Ammon's horn (tissue), 1 donor: ENCODE results near the gene SIK3.
A peak's percentile ranks its signal among the peaks of the same experiment; 100 is the strongest.
"Not testable (repeated sequence)": the region's sequence is repeated elsewhere in the genome, so short reads cannot be mapped to it uniquely, and the experiment has no call there.

ENCODE experiments used
- DNase-seq: peaks from one replicate; pipeline ENCODE4 v3.0.0-alpha.2; 2016; ENCODE audit warnings: low spot score

Gene SIK3

DNA sequence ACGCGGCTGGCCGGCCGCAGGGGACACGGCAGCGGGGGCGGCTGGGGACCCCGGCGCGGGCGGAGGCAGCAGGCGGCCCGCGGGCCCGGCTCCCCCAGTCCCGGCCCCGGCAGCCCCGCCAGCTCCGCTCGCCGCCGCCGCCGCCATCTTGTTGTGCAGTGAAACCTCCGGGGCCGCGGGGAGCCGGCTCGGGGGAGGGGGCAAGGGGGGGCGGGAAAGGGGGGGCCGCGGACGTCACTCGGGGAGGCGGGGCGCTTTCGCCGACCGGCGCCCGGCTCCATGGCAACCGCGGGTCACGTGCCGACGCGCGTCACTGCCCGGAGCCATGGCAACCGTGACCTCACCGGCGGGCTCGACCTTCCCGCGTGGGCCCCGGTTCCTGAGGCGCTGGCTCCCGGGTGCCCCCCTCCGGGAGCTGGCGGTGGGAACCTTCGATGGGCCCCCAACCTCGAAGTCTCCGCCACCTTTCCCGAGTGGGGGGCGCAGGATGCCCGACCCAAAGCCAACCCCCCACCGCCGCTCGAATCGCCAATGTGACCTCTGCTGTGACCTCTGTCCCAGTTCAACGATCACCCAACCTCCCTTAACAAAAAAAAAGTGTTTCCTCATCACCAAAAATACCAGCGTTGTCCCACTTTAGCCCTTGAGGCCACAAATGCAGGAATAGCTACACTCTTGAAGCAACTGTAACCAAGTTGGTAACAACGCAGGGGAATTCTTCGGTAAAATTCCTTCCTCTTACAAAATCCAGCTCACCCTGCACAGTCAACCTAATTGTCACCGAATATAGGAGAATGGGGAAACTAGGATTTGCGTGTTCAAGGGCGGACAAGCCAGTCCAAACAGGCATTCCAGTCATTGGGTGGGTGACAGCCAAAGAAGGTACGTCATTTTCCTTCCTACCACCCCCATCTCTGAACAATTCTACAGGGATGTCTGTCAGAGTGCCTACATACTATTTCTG lies at the start of gene SIK3:
Gene SIK3 (minus strand): TSS at position 160 of the 964 bp plus-strand sequence. CDS start 13 bp downstream, at position 147.
- peak; percentile 97 for DNase-seq

DNA sequence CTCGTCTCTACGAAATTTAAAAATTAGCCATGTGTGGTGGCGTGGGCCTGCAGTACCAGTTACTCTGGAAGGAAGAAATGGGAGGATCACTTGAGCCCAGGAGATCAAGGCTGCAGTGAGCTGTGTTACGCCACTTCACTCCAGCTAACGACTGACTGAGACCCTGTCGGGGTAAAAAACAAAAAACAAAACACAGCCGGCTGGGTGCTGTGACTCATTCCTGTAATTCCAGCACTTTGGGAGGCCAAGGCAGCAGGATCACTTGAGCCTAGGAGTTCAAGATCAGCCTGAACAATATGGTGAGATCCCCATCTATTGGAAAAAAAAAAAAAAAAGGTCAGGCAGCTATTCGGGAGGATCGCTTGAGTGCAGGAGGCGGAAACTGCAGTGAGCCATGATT lies 48.3 kb upstream of the SIK3 start:
- DNase-seq, result no peak

DNA sequence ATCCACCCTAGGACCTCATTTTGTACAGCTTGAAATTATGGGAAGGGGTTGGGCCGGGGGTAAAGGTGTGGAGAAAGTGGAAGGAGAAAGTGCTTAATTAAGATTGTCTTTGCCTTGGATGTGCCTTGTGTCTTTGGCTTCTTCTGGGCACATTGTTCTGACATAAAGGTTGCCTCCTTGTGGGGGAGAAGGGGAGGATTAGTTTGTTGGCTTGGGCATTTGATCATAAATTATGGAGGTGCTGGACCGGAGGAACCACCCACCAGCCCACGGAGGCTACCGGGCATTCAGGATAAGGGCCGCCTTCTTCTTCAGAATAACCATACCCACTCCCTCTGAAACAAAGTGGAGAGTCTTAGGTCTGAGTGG lies 47.1 kb upstream of the SIK3 start:
- DNase-seq, result no peak

DNA sequence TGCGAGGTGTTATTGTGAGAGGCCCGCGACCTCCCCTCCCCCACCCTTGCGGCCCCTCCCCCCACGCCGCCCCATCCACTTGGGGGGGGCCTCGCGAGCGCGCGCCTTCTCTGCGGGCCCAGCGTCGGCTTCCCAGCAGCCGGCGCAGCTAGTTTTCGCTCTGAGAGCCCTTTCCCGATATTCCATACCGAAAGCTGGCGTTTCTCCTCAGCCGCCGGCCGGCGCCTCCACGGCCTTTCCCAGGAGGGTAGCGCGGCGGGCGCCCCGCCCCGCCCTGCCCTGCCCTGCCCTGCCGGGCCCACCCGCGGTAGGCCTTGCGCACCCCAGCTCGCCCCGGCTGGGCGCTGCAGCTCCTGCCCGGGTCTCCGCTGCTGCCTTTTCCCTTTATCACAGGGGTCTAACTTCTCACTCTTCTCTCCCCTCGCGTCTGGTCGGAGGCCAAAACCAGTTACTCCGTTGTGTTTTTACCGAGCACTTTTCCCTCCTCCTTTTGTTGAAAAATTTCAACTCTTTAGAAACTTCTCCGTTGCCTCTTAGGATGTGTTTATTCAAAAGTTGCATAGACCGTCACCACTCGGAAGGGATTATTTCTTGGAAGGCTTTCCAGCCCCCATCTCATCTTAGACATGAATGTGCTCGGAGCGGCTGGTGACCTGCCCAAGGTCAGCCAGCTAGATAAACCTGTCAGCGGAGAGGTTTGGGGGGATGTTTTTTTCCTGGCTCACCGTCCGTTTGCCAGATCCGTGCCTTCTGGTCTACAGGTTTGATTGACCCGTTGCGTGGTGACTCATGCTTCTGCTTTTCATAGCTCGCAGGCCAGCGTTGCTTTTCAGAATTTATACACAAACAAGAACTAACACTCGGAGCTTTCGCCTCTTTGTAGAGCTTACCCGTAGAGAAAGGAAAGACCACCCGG lies 46.5 kb upstream of the SIK3 start:
- DNase-seq, result peak; percentile 54

DNA sequence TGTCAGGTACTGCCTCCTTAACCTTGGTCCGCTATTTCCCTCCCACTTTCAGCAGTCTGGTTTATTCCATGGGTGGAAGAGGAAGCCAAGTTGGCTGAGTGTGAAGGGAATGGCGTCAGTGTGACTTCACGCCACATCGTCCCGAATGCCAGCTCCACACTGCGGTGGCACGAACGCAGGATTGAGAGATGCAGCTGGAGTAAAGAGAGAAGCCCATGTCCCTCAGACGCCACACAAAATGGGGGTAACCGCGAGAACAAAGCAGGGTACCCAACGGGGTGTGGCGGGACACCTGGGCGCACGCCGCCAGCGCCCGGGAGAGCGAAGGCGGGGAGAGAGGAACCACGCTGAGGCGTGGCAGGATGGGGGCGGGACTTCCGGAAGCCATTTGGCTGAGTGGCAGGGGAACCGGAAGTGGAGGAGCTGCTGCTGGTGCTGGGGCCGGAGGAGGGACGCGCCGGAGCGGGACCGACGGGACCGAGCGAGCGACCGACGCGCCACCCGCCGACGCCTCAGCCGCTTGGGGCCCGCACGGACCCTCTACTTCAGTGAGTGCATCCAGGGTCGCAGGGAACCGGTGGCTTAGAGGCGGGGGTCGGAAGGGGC lies 45.7 kb upstream of the SIK3 start, which contains the start of gene PAFAH1B2:
Gene PAFAH1B2 (plus strand): TSS at position 417 of the 606 bp plus-strand sequence. CDS start 8,161 bp downstream, outside the sequence.
- peak; percentile 97 for DNase-seq

DNA sequence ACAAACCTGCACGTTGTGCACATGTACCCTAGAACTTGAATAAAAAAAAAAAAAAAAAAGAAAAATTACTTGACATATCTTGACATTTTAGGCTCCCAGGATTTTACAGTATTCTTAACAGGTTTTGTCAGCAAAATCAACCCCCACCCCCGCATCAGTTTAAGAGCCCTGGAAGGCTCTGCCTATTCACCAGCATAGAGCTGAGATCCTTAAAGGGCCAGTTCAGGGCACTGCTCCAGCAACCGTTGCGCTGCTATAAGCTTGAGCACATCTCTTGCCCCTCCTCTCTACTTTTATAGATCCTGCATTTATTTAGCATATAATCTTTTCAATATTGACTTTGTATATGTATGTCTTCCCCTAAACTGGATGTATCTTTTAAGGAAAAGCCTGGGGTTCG lies 45.2 kb upstream of the SIK3 start:
- peak; percentile 48 for DNase-seq

DNA sequence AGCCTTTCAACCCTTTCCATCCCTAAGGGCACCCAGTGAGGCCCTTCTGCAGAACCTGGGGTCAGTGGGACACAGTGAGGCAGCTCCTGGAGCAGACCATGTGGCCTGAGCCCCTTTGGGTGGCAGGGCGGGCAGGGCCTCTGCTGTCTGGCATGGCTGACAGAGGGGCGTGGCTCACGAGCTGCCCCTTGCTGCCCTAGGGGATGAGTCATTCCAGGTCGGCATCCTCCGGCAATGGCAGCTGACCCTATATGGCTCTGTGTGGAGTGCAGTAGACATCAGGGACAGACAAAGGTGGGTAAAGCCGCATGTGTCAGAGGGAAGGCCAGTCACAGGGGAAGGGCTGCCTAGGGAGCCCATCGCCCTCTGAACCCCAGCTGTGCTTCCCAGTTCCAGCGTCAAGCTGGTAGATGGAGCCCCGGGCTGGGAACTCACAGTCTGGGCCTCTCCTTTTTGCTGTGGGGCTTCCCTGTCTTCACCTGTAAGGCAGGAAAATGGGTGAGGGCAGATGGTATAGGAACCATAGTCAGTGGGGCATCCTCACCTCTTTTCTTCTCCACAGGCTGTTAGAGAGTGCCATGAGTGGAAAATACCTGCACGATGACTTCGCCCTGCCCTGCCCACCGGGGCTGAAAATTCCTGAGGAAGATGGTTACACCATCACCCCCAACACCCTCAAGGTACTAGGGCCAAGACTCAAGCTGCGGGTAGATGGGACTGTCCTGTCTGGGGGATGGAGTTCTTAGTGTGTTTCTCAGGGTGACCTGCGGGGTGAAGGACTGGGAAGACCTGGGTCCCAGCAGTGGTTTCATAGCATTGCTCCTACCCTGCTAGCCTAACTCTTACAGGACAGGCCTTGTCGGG lies 39.2 kb upstream of the SIK3 start:
- DNase-seq, result not testable (repeated sequence)

DNA sequence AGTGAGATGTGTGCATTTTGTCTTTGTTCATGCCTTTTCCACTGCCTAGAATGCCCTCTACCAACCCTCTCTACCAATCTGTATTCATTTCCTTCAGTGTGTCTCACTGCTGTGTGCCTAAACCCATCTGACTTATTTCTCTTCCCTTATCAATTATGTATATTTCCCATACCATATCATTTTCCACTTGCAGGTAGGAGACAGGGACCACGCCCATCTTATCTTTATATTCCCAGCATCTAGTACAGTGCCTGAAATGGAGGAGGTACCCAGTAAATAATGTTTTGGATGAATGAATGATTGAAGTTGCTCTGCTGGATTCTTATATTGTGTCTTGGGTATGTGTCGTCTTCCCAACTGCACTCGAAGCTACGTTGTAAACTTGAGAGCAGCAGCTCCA lies 36.8 kb upstream of the SIK3 start:
- not testable (repeated sequence) for DNase-seq

DNA sequence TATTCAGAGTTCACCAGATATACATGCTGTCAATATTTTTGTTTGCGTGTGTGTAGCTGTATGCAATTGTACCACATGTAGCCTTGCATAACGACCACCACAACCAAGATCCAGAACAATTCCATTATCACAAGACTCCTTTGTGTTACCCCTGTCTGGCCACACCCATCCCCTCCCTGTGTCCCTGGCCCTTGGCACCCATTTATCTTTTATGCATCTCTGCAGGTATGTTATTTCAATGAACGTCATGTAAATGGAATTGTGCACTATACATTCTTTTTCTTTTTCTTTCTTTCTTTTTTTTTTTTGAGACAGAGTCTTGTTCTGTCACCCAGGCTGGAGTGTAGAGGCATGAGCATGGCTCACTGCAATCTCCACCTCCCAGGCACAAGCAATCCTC lies 36.2 kb upstream of the SIK3 start:
- DNase-seq, result no peak

DNA sequence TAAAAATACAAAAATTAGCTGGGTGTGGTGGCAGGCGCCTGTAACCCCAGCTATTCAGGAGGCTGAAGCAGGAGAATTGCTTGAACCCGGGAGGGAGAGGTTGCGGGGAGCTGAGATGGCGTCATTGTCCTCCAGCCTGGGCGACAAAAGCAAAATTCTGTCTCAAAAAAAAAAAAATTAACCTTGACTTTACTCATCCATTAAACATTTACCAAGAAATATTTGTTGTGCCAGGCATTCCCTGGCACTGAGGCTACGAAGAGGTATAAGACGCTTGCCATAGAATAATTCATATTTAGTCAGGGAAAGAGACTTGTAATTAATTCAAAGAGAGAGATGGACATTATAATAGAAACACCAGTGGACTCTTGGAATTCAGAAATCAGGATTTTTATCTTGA lies 32.7 kb upstream of the SIK3 start:
- DNase-seq, result no peak

DNA sequence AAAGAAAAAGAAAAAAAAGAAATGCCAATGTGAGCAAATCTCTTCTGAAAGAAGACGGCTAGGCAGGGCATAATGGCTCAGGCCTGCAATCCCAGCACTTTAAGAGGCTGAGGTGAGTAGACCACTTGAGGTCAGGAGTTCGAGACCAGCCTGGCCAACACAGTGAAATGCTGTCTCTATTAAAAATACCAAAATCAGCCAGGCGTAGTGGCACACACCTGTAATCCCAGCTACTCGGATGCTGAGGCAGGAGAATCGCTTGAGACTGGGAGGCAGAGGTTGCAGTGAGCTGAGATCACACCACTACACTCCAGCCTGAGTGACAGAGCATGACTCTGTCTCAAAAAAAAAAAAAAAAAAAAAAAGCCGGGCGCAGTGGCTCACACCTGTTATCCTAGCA lies 32.2 kb upstream of the SIK3 start:
- not testable (repeated sequence) for DNase-seq

DNA sequence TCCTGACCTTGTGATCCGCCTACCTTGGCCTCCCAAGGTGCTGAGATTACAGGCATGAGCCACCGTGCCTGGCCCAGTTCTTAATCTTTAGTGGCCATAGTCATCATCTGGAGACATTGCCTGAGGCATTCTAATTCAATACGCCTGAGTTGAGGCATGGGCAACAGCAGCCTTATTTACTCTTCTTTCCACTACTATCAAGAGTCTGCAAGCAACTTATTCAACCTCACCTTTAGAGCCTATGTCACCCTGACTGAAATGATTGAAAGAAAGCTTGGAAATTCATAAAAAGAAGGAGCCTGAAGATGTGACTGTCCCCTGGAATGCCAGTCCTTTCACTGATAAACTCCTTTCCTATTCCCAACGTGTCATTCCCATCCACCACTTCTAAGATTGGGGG lies 30.1 kb upstream of the SIK3 start:
- DNase-seq, result no peak

DNA sequence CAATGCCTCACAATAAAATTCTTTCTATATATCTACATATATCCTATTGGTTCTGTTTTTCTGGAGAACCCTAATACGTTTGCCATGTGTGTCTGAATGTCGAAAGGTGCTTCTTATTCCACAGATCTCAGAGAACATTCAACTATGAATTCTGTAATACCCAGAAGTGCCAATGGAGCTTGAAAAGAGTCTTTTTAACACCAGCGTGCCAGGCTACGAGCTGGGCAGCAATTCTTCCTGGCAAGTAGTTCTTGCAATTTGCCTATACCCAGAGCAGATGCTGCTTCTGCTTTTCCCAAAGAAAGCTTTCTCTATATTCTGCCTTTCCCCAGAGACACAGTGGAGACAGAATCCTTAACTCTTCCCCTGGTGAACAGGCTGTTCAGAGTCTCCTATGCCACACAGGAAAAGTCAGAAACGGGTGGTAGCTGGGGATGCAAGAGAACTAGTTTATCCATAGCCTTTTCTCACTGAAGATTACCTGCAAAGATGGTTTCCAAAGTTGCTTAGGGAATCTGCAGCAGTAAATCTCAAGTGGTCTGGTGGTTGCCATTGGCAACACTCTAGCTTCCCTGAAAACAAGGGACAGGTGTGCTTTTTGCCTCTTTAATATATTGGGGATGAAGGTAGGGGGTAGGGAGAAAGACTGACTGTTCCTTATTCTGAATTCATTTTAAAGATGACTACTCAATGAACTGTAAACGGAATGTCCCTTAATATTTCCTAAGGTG lies 29.1 kb upstream of the SIK3 start:
- peak; percentile 33 for DNase-seq

DNA sequence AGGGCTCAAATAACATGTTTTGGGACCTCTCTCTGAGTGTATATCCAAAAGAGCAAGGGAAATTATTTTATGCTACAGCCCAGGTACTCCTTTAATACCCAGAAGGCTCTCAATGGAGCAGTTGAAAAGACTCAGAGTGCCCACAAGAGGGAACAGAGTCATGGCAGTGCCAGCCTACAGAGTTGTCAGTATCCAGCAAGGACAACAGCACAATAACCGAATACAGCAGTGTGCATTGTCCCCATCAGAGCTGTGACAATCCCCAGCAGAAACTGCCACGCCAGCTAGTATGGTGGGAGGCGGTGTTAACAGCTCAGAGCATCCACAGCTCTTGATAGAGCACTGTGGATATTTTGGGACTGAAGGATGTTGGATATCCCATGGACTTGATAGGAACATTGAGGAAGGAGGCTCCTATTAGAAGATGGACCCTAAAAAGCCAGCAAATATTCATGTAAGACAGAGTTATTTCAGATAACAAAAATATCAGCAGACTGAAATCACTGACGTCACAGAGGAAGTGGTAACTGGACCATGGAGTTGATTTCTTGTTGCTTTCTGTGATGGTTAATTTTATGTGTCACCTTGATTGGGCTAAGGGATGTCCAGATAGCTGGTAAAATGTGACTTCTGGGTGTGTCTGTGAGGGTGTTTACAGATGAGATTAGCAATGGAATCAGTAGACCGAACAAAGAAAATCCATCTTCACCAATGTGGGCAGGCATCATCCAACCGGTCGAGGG lies 28.2 kb upstream of the SIK3 start:
- peak; percentile 92 for DNase-seq

DNA sequence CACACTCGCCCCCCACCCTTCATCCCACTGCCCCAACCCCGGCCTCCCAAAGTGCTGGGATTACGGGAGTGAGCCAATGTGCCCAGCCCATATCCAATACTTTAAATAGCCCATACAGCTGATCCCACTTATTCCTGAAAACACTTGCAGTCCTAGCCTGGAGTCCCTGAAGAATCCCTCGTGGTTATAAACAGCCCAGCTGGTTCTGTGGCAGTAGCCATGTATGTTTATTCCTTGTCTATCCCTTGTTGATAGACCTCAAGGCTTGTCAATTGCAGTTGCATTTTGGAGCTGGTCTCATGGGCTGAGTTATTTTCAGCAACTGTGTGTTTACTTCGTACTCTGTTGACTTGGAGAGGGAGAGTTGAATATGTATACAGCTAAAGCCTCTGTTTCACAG lies 24.3 kb upstream of the SIK3 start:
- DNase-seq, result no peak

DNA sequence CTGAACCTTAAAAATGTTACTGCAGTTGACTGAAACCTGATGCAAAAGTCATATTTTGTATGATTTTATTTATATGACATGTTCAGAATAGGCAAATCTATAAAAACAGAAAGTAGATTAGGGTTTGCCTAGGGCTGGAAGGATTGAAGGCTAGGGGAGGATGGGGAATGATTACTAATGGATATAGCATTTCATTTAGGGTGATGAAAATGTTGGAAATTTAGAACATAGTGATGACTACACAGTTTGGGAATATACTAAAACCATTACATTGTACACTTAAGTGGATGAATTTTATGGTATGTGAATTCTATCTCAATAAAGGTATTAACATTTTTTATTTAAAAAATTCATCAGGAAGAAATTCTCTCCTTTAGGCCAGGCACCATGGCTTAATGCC lies 22.9 kb upstream of the SIK3 start:
- no peak for DNase-seq

DNA sequence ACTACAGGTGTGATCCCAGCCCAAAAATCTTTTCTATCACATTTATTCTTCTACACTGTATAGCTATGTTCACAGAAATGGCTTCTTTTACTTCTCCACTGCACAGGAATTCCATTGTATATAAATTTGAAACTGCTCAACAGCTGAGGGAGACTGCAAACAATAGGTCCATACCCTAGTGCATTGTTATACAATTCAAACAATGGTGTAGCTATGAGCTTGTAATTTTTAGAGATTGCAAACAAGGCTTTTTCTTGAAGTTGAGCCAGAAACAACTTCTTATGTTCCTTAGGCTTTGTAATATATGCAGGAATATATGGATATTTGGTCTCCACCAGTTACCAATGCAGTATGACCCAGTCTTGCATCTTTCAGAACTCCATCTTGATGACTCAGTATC lies 19.5 kb upstream of the SIK3 start:
- no peak for DNase-seq

DNA sequence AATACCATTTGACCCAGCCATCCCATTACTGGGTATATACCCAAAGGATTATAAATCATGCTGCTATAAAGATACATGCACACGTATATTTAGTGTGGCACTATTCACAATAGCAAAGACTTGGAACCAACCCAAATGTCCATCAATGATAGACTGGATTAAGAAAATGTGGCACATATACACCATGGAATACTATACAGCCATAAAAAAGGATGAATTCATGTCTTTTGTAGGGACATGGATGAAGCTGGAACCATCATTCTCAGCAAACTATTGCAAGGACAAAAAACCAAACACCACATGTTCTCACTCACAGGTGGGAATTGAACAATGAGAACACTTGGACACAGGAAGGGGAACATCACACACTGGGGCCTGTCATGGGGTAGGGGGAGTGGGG lies 14.7 kb upstream of the SIK3 start:
- not testable (repeated sequence) for DNase-seq

DNA sequence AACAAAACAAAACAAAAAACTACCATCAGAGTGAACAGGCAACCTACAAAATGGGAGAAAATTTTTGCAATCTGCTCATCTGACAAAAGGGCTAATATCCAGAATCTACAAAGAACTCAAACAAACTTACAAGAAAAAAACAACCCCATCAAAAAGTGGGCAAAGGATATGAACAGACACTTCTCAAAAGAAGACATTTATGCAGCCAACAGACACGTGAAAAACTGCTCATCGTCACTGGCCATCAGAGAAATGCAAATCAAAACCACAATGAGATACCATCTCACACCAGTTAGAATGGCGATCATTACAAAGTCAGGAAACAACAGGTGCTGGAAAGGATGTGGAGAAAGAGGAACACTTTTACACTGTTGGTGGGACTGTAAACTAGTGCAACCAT lies 14.3 kb upstream of the SIK3 start:
- DNase-seq, result not testable (repeated sequence)
